Activated T-cell treated with anti-CD3 and anti-CD28 coated beads, Interleukin-2, amount 50 U/mL, for 1 hour (primary cell): ENCODE measurements around the gene STXBP4.
"Not testable (repeated sequence)": the region's sequence is repeated elsewhere in the genome, so short reads cannot be mapped to it uniquely, and the experiment has no call there.

Source experiments
- DNase-seq: peaks from one replicate; pipeline ENCODE4 v3.0.0-alpha.2; 2020

STXBP4 gene

GRCh38 chr17:55059724-55060123 is 91.2 kb downstream of the STXBP4 start:
- DNase-seq = no peak

- no peak for DNase-seq
Measured at GRCh38 chr17:55062921-55063320, 94.4 kb downstream of the STXBP4 start.

GRCh38 chr17:55063885-55064874 is 95.6 kb downstream of the STXBP4 start:
- DNase-seq = no peak

- no peak for DNase-seq
Measured at GRCh38 chr17:55067697-55068439, 99.3 kb downstream of the STXBP4 start.

GRCh38 chr17:55068862-55069811 is 100.6 kb downstream of the STXBP4 start:
- no peak for DNase-seq

GRCh38 chr17:55069983-55070529 is 101.5 kb downstream of the STXBP4 start:
- DNase-seq = no peak

- no peak for DNase-seq
Measured at GRCh38 chr17:55072898-55073297, 104.3 kb downstream of the STXBP4 start.

GRCh38 chr17:55073467-55073866 is 104.9 kb downstream of the STXBP4 start:
- not testable (repeated sequence) for DNase-seq

- DNase-seq = no peak
Measured at GRCh38 chr17:55081559-55081958, 113.0 kb downstream of the STXBP4 start.

- DNase-seq = no peak
Measured at GRCh38 chr17:55086635-55087058, 118.1 kb downstream of the STXBP4 start.

- no peak for DNase-seq
Measured at GRCh38 chr17:55089256-55089655, 120.7 kb downstream of the STXBP4 start.

GRCh38 chr17:55090079-55090492 is 121.5 kb downstream of the STXBP4 start:
- DNase-seq = no peak

- DNase-seq = no peak
Measured at GRCh38 chr17:55093353-55093752, 124.8 kb downstream of the STXBP4 start.

GRCh38 chr17:55098765-55099164 is 130.2 kb downstream of the STXBP4 start:
- DNase-seq = no peak

- DNase-seq = no peak
Measured at GRCh38 chr17:55110521-55110920, 142.0 kb downstream of the STXBP4 start.

- no peak for DNase-seq
Measured at GRCh38 chr17:55114283-55114682, 145.7 kb downstream of the STXBP4 start.

GRCh38 chr17:55116440-55116914 is 147.9 kb downstream of the STXBP4 start:
- no peak for DNase-seq

- no peak for DNase-seq
Measured at GRCh38 chr17:55117164-55117563, 148.6 kb downstream of the STXBP4 start.

GRCh38 chr17:55120651-55121050 is 152.1 kb downstream of the STXBP4 start:
- DNase-seq = no peak

GRCh38 chr17:55121268-55121667 is 152.7 kb downstream of the STXBP4 start:
- DNase-seq = no peak

GRCh38 chr17:55122114-55122513 is 153.5 kb downstream of the STXBP4 start:
- no peak for DNase-seq

GRCh38 chr17:55124730-55125360 is 156.3 kb downstream of the STXBP4 start:
- no peak for DNase-seq
